ENCODE results near the gene THYN1.

Gene THYN1

GRCh38 chr11:134207538-134208239, 45.5 kb downstream of the THYN1 start:
- no peak for DNase-seq

DNA sequence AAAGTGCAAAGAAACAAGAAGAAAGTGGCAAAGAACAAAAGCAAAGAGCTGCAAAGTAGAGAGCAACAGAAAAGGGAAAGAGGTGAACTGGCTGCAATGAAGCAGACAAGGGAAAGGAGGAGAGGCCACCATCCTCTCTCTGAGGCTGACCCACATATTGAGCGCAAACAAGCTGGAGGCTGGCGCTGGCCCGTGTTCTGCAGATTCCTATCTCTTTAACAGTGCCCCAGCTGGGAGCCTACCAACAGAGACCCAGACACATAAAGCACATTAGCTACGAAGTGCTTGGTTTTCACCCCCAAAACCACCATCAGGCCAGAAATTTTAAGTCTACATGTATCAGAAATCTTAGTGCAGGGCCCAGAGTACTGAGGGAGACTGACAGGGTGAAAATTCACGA, 47.0 kb downstream of the THYN1 start:
- no peak for DNase-seq

DNA sequence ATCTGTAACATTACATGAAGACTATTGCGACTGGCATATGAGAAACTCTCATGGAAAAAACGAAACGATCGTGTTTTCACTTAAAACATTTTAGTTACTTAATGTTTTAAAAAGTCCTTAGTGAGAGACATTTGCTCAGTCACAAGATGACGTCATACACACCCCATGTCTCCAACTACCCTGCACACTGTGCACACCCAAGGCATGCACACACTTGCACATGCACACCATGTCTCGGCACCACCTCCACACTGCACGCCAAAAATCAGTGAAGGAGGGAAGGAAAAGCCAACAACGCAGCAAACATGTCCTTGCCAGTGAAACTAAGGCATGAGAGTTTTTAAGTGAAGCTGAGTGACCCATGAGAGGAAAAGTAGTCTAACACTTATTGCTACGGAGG, 47.4 kb downstream of the THYN1 start:
- no peak for DNase-seq

DNA sequence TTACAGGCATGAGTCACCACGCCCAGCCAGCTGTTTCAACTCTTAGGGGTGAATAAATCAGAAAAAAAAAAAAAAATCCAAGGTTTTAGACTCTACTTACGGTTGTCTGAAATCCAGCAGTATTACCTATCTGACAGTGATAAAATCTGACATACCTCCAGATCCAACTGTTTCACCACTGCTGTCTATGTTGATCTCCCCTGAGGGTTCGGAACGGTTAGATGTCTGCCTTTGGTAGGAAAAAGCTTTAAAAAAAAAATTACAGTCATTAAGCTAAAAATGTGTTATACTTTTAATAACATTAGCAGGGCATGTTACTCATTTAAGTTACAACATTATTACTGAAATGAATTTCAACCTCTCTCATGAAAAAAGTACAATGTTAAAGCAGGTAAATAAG, 50.5 kb downstream of the THYN1 start:
- no peak for DNase-seq

DNA sequence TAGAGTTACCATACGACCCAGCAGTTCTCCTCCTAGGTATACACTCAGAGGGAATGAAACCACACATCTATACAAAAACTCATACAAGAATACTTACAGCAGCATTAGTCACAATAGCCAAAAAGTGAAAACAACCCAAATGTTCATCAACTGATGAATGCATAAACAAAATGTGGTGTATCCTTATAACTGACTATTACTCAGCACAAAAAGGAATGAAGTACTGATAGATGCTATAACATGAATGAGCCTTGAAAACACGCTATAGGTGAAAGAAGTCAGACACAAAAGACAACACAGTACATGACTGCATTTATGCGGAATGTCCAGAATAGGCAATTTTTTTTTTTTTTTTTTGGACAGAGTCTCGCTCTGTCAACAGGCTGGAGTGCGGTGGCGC, 52.5 kb downstream of the THYN1 start:
- no peak for DNase-seq

GRCh38 chr11:134199531-134199930, 53.6 kb downstream of the THYN1 start:
- DNase-seq, result no peak

Data from left hindlimb (tissue), 1 donor.